Fibroblast of skin of left biceps (primary cell): Measurements from ENCODE around the gene SREK1.
"Not testable (repeated sequence)": the region's sequence is repeated elsewhere in the genome, so short reads cannot be mapped to it uniquely, and the experiment has no call there.

Experiments used
- DNase-seq, 2 experiments: peaks; one replicate each; pipeline ENCODE4 v3.0.0-alpha.2; 2013; ENCODE audit warnings: low read depth in 2 of 2

The SREK1 gene

DNA sequence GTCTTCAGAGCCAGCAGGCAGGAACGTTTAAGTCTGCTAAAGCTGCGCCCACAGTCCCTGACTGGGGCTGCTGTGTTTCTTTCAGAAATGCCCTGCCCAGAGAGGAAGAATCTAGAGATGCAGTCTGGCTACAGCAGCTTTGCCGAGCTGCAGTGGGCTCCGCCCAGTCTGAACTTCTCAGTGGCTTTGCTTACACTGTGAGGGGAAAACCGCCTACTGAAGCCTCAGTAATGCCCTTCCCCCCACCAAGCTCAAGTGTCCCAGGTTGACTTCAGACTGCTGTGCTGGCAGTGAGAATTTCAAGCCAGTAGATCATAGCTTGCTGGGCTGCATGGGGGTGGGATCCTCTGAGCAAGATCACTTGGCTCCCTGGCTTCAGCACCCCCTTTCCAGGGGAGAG is 78.4 kb downstream of the SREK1 start:
- DNase-seq, result no peak

DNA sequence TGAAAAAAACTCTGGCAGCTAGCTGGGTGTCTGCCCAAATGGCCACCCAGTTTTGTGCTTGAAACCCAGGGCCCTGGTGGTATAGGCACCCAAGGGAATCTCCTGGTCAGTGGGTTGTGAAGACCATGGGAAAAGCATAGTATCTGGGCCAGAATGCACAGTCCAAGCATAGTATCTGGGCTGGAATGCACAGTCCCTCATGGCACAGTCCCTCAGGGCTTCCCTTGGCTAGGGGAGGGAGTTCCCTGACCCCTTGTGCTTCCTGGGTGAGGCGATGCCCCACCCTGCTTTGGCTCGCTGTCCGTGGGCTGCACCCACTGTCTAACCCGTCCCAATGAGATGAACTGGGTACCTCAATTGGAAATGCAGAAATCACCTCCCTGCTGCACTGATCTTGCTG is 78.8 kb downstream of the SREK1 start:
- not testable (repeated sequence) for DNase-seq

DNA sequence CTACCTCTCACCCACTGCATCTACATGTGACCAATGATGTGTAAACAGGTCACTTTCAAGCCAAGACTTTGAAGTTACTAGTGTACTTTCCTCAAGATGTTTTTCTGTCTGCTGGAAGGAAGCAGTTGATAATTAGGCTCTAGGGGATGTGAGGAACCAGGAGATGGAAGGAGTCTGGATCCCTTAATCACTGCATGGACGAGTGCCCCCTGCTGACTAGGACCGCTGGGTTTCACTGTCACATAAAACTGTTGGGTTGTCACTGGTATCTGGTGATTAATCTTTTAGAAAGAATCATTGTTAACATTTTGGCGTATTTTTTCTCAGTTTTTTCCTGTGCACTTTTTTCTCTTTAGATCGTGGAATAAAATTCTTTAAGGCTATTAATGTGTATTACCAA is 79.5 kb downstream of the SREK1 start:
- DNase-seq, result no peak

DNA sequence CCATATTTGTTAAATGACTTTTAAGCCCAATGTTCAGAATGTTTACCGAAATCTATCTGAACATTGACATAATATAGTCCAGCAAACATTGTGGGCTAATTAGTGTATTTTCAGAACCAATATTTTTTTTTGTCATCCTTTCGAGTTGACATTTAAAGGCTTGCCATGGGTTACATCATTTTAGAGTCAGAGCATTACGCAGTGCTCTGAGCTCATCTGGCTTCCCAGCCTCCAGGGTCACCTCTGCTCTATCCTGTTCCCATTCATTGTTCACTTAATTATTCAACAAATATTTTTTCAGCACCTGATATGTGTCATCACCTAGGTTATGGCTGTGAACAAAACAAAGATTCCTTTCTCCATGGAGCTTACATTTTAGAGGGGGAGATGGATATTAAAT is 80.2 kb downstream of the SREK1 start:
- no peak for DNase-seq

DNA sequence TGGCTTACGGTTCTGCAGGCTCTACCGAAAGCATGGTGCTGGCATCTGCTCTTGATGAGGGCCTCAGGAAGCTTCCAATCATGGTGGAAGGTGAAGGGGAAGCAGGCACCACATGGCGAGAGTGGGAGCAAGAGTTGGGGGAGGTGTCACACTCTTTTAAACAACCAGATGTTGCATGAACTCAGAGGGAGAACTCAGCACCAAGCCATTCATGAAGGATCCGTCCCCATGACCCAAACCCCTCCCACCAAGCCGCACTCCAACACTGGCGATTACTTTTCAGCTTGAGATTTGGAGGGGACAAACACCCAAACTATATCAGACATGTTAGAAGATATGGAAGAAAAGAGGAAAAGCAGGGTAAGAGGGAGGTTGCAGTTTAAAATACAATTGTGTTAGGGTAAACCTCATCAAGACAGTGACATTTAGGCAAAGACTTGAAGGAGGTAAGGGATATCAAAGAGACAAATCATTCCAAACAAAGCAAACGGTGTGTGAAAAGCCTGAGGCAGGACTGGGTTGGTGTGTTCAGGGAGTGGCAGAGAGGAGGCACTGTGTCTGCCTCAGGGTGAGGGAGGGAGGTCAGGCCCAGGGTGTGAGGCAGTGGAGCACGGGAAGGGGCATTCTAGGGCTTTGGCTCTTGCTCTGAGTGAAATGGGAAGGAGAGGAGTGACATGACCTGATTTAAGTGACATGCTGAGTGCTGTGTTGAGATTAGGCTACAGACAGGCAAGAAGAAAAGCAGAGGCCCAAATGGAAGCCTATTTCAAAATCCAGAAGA is 80.9 kb downstream of the SREK1 start:
- DNase-seq, result no peak

DNA sequence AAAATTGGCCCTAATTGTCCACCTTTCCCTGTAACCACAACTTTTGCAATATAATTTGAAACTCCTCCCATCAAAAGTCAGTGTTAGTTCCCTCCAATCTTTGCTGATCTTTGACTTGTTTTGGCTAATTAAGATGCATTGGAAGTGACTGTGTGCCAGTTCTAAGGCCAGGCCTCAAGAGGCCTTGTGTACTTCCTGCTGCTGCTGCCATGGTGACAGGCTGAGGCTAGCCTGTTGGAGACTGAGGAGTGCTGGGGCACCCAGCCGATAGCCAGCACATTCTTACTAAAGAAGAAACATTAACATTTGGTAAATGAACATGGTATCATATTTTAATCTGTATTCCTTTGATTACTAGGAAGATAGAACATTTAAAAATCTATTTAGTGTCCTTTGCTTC is 86.5 kb downstream of the SREK1 start:
- DNase-seq, result no peak

DNA sequence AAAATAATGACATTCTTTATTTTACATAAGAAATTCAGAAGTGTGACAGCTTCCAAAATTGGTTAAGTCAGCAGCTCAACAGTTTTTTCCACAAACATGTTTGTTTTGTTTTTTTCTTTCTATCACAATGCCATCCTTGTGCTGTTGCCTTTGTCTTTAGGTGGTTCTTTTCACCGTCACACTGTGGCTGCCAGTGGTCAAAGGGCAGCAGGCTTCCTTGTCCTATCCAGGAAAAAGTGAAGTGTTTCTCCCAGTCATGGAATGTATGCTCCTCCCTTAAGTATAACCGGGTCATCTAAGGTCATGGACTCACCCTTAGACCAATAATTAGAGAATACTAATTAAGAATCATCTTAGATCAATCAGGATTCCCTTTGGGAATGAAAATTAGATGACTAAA is 87.4 kb downstream of the SREK1 start:
- no peak for DNase-seq

DNA sequence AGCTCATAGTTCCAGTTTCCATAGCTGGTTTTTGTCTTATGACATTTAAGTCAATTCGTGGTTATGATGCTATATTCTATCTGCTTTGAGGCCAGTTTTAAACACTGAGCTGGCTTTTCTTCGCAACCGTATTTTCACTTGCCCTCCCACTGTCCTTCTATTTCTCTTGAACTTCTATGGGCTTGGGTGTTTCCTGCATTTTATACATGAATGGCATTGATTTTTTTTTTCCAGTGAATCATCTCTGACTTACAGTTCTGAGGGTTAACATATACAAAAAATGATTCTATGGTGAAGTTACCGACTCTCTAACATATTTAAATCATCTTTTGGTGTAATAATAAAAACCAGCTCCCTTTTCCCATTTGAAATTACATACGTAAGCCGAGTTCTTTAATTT is 88.2 kb downstream of the SREK1 start:
- DNase-seq, result no peak

DNA sequence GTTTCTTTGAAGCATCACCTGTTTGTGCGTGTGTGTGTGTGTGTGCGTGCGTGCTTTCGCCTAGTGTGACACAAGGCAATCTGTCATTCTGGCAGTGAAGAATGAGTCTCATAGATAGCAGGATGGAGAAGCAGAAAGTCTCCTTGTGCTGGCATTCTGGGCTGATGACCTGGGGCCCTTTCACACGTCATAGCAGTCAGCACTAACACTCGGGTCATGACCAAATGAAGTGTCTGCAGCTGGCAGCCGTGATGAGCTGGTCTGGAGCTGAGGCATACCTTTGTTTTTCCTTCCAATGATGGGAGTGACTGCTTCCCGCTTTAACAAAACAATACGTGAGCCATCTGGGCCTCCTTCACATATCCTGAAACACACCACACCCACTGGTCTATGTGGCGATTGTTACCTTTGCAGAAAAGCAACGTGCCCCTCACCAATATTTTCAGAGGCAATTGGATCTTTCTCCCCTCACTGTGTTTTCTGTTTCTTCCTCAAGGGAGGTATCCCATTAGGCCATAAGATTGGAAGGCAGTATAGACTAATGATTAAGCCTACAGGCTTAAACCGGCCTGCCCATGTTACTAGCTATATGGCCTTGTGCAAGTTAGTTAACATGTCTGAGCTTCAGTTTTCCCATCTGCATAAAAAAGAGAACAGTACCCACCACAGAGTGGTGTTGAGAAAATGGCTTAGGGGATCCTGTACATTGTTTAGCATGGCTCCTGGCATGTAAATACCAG is 88.8 kb downstream of the SREK1 start:
- DNase-seq, result no peak
